Chondrocyte (in vitro differentiated cells): ENCODE measurements around the gene SFXN5. TPM values are rescaled to one million over a fixed set of nuclear protein-coding genes. Genes with fewer than 3 reads are reported as not detected.

Experiments
- DNase-seq: peaks from one replicate; pipeline ENCODE4 v3.0.0; 2021; ENCODE audit warnings: mixed read lengths, low spot score
- H3K27ac Mint-ChIP-seq: one replicate; pipeline ENCODE4 v1.8.0; 2021; ENCODE audit warnings: mild to moderate bottlenecking, moderate library complexity, mixed read lengths; ENCODE audit not compliant: unreplicated experiment
- H3K27me3 Mint-ChIP-seq: 2 replicates; pipeline ENCODE4 v1.8.0; 2021; ENCODE audit warnings: low read depth, mixed read lengths
- H3K36me3 Mint-ChIP-seq: 2 replicates; pipeline ENCODE4 v1.8.0; 2021; ENCODE audit warnings: low read depth, mixed read lengths
- H3K4me1 Mint-ChIP-seq: 2 replicates; pipeline ENCODE4 v1.8.0; 2021; ENCODE audit warnings: low read depth, mild to moderate bottlenecking, mixed read lengths
- H3K4me3 Mint-ChIP-seq: one replicate; pipeline ENCODE4 v1.8.0; 2021; ENCODE audit warnings: mild to moderate bottlenecking, moderate library complexity, mixed read lengths; ENCODE audit not compliant: unreplicated experiment
- H3K9me3 Mint-ChIP-seq: 2 replicates; pipeline ENCODE4 v1.8.0; 2021; ENCODE audit warnings: low read depth, mixed read lengths
- total RNA-seq: library from RNA; stranded (reverse); gene quantifications from 3 replicates; pipeline ENCODE4 v1.2.1, GENCODE V29; 2021
- TF ChIP-seq, protein P1 (sequence below): fragments of 200-600 bp; sonication (generic); IDR thresholded peaks from 2 replicates; pipeline ENCODE4 v1.5.0; 2021; ENCODE audit warnings: antibody characterized with exemption, mild to moderate bottlenecking, moderate library complexity

SFXN5 gene
- total RNA-seq, 1 donor from 2014 or later, result 10.6 TPM

DNA sequence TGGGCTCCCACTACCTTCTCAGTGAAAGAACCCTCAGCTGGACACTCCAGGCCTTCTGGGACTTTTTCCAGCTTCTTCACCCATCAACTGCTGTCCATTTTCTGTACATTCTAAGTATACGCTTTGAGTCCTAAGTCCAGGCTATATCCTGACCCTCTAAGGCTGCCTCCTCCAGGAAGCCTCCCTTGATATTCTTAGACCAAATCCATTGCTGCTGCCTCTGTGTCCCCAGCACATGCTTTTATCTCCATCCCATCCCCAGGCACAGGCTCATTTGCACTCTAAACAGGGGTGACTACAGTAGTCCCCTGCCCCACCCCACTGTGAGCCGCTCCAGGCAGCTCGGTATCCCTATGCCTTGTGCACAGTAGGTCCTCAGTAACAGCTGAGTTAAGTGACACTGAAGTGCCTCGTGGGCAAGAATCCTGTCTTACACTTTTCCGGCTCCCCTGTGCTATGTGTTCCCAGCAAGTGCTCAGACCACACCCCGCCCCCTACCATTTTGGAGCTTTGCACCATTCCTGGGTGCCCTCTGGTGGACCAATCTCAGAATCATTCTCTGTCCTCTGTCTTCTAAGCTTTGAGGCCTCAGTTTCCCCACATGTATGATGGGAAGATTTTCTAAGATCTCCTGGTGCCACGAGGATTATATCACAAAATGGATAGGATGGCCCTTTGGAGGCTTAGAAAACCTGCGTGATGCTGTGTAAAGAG, 119.2 kb downstream of the SFXN5 start:
- H3K27ac Mint-ChIP-seq, result no peak overlapping the region
- no peak overlapping the region for H3K4me3 Mint-ChIP-seq
- TF ChIP-seq, protein P1, sequence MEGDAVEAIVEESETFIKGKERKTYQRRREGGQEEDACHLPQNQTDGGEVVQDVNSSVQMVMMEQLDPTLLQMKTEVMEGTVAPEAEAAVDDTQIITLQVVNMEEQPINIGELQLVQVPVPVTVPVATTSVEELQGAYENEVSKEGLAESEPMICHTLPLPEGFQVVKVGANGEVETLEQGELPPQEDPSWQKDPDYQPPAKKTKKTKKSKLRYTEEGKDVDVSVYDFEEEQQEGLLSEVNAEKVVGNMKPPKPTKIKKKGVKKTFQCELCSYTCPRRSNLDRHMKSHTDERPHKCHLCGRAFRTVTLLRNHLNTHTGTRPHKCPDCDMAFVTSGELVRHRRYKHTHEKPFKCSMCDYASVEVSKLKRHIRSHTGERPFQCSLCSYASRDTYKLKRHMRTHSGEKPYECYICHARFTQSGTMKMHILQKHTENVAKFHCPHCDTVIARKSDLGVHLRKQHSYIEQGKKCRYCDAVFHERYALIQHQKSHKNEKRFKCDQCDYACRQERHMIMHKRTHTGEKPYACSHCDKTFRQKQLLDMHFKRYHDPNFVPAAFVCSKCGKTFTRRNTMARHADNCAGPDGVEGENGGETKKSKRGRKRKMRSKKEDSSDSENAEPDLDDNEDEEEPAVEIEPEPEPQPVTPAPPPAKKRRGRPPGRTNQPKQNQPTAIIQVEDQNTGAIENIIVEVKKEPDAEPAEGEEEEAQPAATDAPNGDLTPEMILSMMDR, result peak; percentile 14

DNA sequence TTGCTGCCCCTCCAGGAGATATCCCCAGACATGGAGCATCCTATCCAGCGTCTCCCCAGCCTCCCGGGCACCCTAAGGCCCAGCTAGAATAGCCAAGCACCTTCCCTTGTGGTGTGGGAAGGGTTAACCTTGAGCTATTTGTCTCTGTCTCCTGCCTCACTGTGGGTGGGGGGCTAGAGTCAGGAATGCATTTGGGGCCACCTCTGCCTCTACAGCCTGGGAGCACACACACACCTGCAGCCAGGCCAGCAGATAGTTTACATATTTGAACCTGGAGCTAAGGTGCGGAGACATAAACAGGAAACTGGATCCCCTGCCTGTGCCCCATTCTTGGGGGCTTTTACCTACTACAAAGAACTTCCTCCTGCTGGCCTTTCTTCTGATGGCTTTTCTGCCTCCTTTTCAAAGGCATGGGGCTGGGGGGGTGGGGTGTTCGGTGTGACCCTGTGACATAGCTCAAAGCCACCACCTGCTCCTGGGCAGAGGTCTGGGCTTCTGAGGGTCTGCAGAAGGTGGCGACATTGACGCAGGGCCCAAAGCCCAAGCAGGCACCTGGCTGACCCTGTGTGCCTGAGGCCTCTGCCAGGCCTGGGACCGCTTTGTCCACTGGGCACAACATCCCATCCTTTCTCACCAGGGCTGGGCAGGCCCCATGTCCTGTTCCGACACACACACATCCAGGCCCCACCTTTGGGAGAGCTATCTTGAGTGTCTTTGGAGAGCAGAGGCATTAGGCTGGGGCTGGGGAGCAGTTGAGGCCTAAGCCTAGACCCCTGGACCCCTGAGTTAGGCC, 120.0 kb downstream of the SFXN5 start:
- no peak overlapping the region for H3K4me3 Mint-ChIP-seq
- no peak overlapping the region for H3K27ac Mint-ChIP-seq
- no peaks in the 10 kb centered on the region for H3K4me1 Mint-ChIP-seq
- peaks cover 7% of the 10 kb centered on the region for H3K36me3 Mint-ChIP-seq
- H3K9me3 Mint-ChIP-seq, result no peaks in the 10 kb centered on the region
- H3K27me3 Mint-ChIP-seq, result no peaks in the 10 kb centered on the region
- no peak for DNase-seq
- TF ChIP-seq, protein P1, result no peak

More for the DNA sequence above, 119.2 kb downstream of the SFXN5 start:
- Mint-ChIP-seq H3K36me3 (peaks cover 14% of the 10 kb centered on the region), H3K4me1 (no peaks in the 10 kb centered on the region), H3K9me3 (no peaks in the 10 kb centered on the region), H3K27me3 (no peaks in the 10 kb centered on the region)
- DNase-seq, result no peak

DNA sequence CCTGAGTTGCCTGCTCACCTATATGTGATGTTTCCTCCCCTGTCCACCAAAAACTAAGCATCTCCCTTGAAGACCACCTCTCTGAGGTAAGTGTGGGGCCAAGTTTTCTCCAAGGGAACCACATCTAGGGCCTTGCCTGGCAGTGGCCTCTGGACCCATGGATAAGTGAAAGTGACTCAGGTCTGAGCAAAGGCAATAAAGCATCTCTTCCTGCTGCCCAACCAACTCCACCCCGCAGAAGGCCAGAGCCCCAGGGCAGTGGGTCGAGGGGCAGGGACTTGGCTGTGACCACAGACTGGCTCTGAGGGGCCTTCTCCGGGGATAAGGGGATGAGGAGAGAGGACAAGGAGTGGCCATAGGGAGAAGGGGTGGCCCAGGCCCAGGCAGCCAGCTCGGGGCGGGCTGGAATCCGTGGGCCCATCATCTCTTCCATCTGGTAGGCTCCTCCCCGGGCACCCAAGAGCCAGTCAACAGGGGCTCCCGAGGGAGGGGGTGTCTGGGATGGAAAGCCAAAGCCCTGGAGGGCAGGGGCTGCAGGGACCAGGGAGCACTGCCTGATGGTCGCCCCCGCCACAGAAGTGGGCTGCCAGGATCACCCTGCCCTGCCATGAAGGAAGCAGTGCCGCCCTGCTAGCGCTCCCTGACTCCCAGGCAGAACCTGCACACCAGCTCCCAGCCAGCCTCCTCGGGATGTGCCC, 120.8 kb downstream of the SFXN5 start:
- DNase-seq, result no peak
- no peaks in the 10 kb centered on the region for H3K9me3 Mint-ChIP-seq
- TF ChIP-seq, protein P1, result no peak
- no peaks in the 10 kb centered on the region for H3K27me3 Mint-ChIP-seq
- H3K4me3 Mint-ChIP-seq, result no peak overlapping the region
- no peak overlapping the region for H3K27ac Mint-ChIP-seq
- peaks cover 8% of the 10 kb centered on the region for H3K36me3 Mint-ChIP-seq
- H3K4me1 Mint-ChIP-seq, result no peaks in the 10 kb centered on the region

DNA sequence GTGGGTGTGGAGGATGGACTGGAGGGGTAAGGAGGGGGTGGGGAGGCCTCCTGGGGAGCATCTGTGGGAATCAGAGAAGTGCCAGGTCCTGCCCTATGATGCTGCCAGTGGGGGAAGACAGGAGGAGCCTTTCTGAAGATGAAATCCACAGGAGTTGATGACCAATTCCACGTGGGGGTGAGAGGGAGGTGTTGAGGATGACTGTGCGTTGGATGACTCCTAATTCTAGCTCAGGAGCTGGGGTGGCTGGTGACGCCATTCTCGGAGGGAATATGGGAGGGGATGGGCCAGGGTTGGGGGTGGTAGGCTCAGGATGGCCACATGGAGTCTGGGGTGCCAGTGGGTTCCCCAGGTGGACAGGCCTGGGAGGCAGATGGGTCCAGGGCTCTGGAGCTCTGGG, 121.9 kb downstream of the SFXN5 start:
- Mint-ChIP-seq H3K9me3 (no peaks in the 10 kb centered on the region), H3K4me1 (no peaks in the 10 kb centered on the region), H3K4me3 (no peak overlapping the region), H3K27ac (no peak overlapping the region), H3K27me3 (no peaks in the 10 kb centered on the region), H3K36me3 (peaks cover 12% of the 10 kb centered on the region)
- DNase-seq, result no peak
- TF ChIP-seq, protein P1, result no peak

DNA sequence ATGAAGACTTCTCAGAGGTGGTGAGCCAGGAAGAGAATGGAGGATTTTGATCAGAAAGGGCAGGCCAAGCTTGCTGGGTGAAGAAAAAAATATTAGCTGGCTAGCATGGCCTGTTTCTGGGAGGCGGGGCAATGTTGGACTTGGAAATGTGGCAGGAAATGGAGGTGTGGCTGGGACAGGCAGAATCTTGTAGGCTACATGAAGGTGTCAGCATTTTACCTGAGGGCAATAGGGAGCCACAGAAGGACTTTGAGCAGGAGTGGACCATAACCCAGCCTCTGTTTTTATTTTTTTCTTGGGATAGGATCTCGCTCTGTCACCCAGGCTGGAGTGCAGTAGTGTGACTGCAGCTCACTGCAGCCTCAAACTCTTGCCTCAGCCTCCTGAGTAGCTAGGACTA, 122.5 kb downstream of the SFXN5 start:
- DNase-seq, result no peak
- H3K27ac Mint-ChIP-seq, result no peak overlapping the region
- TF ChIP-seq, protein P1, result no peak
- no peaks in the 10 kb centered on the region for H3K4me1 Mint-ChIP-seq
- no peak overlapping the region for H3K4me3 Mint-ChIP-seq
- H3K9me3 Mint-ChIP-seq, result no peaks in the 10 kb centered on the region
- no peaks in the 10 kb centered on the region for H3K27me3 Mint-ChIP-seq
- H3K36me3 Mint-ChIP-seq, result peaks cover 12% of the 10 kb centered on the region
